ENCODE results near the gene APH1B. TPM values are rescaled to one million over a fixed set of nuclear protein-coding genes. Genes with fewer than 3 reads are reported as not detected.

The APH1B gene
- total RNA-seq, 1 donor: 22.3 TPM

DNA sequence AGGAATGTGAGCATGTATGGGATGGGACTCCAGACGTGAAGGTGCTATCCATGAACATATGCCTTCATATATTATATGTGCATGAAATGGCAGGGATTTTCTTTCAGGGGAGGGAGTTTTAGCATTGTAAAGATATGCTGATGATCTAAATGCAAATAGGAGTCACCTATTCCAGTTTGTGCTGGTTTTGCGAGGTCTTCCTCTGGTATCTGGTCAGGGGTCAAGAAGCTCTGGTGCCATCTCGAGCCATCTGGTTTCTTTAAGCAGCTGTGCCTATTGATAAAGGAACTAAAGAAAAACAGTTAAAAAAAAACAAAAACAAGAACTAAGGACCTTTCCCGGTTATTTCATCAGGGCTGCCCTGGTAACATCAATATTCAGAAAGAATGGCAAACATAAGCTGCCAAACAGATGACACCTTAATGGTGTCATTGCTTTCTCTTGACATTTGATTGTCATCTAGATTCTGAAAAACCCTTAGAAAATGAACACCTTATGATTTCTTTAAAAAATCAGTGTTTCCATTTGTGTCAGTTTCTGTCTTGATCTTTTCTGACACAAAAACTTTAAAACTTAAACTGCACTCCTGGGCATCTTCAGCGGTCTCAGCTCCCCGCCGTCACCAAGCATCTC, 22.7 kb downstream of the APH1B start:
- no peak overlapping the region for H3K4me3 ChIP-seq (ENCODE audit: low read depth, low read length)
- DNase-seq (ENCODE audit: low read depth): no peak
- TF ChIP-seq, protein P1, sequence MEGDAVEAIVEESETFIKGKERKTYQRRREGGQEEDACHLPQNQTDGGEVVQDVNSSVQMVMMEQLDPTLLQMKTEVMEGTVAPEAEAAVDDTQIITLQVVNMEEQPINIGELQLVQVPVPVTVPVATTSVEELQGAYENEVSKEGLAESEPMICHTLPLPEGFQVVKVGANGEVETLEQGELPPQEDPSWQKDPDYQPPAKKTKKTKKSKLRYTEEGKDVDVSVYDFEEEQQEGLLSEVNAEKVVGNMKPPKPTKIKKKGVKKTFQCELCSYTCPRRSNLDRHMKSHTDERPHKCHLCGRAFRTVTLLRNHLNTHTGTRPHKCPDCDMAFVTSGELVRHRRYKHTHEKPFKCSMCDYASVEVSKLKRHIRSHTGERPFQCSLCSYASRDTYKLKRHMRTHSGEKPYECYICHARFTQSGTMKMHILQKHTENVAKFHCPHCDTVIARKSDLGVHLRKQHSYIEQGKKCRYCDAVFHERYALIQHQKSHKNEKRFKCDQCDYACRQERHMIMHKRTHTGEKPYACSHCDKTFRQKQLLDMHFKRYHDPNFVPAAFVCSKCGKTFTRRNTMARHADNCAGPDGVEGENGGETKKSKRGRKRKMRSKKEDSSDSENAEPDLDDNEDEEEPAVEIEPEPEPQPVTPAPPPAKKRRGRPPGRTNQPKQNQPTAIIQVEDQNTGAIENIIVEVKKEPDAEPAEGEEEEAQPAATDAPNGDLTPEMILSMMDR (IDR thresholded peaks at IDR 0.05; ENCODE audit: insufficient read depth, low read length): no peak

DNA sequence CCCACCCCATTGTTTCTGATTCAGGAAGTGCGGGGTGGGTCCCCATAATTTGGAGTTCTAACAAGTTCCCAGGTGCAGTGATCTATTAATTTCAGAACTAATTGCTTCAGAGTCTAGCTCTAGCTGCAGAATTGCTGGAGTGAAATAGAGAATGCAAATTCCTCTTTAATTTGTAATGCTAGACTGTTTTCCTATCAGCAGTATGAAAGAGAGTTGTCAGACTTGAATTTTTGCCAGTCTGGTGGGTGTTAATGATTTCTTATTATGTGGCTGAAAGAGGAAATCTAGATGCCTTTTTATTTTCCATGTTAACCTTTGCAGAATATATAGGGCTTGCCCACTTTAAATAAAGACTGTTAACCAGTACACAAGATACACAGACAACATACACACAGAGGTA, 23.7 kb downstream of the APH1B start:
- H3K4me3 ChIP-seq (ENCODE audit: low read depth, low read length): no peak overlapping the region
- TF ChIP-seq, protein P1 (IDR thresholded peaks at IDR 0.05; ENCODE audit: insufficient read depth, low read length): no peak
- no peak for DNase-seq (ENCODE audit: low read depth)

DNA sequence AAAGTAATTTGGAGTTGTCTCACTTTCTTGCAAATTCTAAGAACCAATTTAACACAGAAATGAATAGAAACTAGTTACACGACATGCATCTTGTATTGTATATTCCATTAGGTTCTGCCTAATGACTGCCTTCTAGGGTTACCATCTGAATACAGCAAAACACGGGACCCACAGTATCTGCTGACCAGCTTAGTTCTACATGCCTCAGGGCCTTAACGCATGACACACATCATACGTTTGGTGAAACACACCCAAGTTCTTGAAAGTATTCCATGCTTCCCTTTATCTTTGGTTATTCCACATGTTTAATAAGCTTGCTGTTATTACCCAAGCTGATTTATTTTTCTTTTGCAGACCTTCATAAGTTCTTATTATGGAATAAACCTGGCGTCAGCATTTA, 27.9 kb downstream of the APH1B start:
- TF ChIP-seq, protein P1 (IDR thresholded peaks at IDR 0.05; ENCODE audit: insufficient read depth, low read length): no peak
- no peak for DNase-seq (ENCODE audit: low read depth)
- H3K4me3 ChIP-seq (ENCODE audit: low read depth, low read length): no peak overlapping the region

DNA sequence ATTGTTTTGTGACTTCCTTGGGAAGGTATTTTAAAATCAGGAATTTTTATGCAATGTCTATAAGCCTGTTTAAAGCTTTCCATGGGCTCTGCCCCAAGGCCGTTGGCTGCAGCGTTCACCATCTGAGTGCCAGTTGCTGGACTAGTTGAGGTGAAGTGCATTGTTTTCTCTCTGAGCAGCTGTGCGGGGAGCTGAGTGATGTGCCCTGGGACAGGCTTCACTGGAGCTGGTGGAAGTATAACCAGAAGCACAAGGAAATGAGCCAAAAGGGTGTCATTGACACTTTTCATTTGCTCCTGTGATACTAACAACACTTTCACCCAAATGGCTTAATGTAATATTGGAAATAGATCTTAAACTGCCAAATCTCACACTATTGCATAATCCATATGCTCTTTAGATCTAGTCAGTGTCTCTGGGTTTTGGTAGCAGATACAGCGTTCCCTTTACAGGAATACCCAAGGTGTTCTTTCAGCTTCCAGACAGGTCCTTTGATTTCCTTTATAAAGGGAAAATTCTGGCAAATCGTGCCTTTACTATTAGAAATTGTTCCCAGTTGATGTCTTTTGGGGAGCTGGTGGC, 29.2 kb downstream of the APH1B start:
- DNase-seq (ENCODE audit: low read depth): no peak
- TF ChIP-seq, protein P1 (IDR thresholded peaks at IDR 0.05; ENCODE audit: insufficient read depth, low read length): no peak
- no peak overlapping the region for H3K4me3 ChIP-seq (ENCODE audit: low read depth, low read length)

DNA sequence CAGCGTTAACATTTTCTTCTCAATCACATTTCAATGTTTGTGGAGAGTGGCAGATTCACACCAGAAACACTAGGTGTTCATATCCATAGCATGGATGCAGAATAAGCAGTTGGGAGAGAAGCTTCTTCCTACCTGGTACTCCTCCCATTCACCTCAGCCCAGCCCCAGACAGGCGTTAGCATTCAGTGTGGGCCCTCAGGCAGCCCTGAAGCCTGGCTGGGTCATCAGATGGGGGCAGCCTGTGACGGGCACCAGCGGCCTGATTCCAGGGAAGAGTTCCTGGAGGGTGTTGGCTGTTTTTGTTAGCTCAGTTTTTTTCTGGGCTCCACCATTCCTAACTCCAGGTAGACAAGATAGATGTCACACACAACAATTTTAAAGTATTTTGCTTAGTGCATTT, 31.1 kb downstream of the APH1B start:
- no peak for DNase-seq (ENCODE audit: low read depth)
- TF ChIP-seq, protein P1 (IDR thresholded peaks at IDR 0.05; ENCODE audit: insufficient read depth, low read length): no peak
- no peak overlapping the region for H3K4me3 ChIP-seq (ENCODE audit: low read depth, low read length)

DNA sequence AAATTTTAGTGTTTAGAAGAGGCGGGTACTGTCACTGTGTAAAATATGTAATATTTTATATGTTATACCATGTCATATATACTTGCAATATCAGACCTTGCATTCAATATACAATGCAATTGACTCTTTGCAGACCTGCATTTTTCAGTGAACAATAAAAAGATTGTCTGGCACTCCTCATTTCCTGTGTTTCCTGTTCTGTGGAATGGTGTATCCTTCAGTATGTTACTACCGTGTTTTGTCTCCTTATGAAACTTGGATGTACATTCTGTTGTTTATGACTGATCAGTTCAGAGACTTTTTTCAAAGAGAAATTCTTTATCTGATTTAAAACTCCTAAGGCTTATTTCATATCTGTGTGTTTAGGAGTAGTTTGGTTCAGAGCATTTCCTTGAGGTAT, 31.5 kb downstream of the APH1B start:
- no peak overlapping the region for H3K4me3 ChIP-seq (ENCODE audit: low read depth, low read length)
- no peak for DNase-seq (ENCODE audit: low read depth)
- TF ChIP-seq, protein P1 (IDR thresholded peaks at IDR 0.05; ENCODE audit: insufficient read depth, low read length): no peak

DNA sequence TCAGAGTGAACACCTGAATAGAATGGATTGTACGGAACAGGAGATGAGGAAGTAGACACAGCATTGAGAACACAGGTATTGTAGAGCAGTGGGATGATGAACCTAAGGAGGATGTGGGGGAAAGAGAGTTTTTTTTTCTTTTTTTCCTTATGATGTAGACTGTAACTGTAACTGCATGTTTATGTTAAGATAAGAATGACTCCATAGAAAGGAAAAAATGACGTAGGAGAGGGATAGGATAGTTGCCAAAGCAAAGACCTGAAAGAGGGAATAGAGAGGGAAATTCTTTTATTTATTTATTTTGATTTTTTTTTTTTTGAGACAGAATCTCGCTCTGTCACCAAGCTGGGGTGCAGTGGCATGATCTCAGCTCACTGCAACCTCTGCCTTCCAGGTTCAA, 33.2 kb downstream of the APH1B start:
- TF ChIP-seq, protein P1 (IDR thresholded peaks at IDR 0.05; ENCODE audit: insufficient read depth, low read length): no peak
- no peak overlapping the region for H3K4me3 ChIP-seq (ENCODE audit: low read depth, low read length)
- DNase-seq (ENCODE audit: low read depth): peak; percentile 56

Data from fibroblast of the aortic adventitia (primary cell).